B cell (primary cell): ENCODE measurements around the gene PITX2.

Source experiments
- EZH2 ChIP-seq: IDR thresholded peaks from 2 replicates; pipeline ENCODE4 v1.6.1; 2012; ENCODE audit warnings: borderline replicate concordance, low read depth, mild to moderate bottlenecking, moderate library complexity, low read length; ENCODE audit not compliant: insufficient read depth, poor library complexity, severe bottlenecking
- TF ChIP-seq, protein P1 (sequence below): fragments of 200-600 bp; IDR thresholded peaks from one replicate; pipeline ENCODE4 v1.8.0; 2022; ENCODE audit warnings: antibody characterized with exemption, mild to moderate bottlenecking

DNA sequence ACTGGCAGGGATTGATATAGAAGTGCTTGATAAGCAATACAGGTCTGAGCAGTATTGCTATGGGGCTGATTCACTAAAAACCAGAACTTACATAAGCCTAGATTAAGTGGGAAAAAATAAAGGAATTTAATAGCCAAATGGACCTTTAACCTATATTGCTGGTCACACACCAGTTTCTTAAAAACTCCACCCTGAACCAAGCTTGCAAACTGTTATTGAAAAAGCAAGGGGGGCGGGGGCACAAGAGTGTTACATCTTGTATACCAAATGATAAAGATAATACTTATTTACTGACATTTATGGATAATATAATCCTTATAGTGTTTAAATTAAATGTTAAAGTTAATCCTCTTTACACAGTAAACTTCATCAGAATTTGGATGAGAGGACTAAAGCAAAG lies 40.3 kb upstream of the PITX2 start:
- TF ChIP-seq, protein P1, sequence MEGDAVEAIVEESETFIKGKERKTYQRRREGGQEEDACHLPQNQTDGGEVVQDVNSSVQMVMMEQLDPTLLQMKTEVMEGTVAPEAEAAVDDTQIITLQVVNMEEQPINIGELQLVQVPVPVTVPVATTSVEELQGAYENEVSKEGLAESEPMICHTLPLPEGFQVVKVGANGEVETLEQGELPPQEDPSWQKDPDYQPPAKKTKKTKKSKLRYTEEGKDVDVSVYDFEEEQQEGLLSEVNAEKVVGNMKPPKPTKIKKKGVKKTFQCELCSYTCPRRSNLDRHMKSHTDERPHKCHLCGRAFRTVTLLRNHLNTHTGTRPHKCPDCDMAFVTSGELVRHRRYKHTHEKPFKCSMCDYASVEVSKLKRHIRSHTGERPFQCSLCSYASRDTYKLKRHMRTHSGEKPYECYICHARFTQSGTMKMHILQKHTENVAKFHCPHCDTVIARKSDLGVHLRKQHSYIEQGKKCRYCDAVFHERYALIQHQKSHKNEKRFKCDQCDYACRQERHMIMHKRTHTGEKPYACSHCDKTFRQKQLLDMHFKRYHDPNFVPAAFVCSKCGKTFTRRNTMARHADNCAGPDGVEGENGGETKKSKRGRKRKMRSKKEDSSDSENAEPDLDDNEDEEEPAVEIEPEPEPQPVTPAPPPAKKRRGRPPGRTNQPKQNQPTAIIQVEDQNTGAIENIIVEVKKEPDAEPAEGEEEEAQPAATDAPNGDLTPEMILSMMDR = no peak
- no peak for TF ChIP-seq EZH2
